DOHH2 (cell line): ENCODE data around the gene SLC45A3.

Experiments used
- CTCF ChIP-seq: fragments of 200-600 bp; sonication (generic); IDR thresholded peaks from one replicate; pipeline ENCODE4 v1.5.1; 2014; ENCODE audit warnings: antibody characterized with exemption, mild to moderate bottlenecking, low read depth, low read length; ENCODE audit not compliant: poor library complexity, severe bottlenecking
- EZH2phosphoT487 ChIP-seq: fragments of 200-600 bp; sonication (generic); IDR thresholded peaks from 2 replicates; pipeline ENCODE4 v1.6.1; 2017; ENCODE audit warnings: borderline replicate concordance, mild to moderate bottlenecking, antibody characterized with exemption, low read length, moderate library complexity, mixed read lengths

GRCh38 chr1:205675247-205675646 is 5.1 kb downstream of the SLC45A3 start:
- TF ChIP-seq CTCF = no peak
- TF ChIP-seq EZH2phosphoT487 = no peak
